GM12801 (cell line): Measurements from ENCODE around the gene CUEDC2.

ENCODE experiments used
- TF ChIP-seq, protein P1 (sequence below): IDR thresholded peaks from one replicate; pipeline ENCODE4 v1.5.1; 2011; ENCODE audit warnings: control low read depth; ENCODE audit not compliant: insufficient read length; ENCODE audit errors: extremely low read depth

The CUEDC2 gene

DNA sequence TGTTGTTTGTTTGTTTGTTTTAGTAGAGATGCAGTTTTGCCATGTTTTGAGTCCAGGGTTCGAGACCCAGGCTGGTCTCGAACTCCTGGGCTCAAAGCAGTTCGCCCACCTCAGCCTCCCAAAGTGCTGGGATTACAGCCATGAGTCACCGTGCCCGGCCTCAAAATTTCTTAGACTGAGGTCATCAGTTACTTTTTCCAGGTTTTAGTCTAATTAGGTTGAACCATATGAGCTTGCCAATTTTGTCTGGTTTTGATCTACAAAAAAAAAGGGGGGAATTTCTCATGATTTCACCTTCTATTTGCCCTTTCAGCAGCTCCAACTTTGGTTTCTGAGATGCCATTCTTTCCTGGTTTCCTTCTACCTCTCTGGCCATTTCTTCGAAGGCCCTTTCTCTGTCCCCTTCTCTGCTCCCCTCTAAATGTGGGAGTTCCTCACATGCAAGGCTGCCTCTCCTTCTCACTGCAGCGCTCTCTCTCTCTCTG, 5.5 kb downstream of the CUEDC2 start:
- TF ChIP-seq, protein P1, sequence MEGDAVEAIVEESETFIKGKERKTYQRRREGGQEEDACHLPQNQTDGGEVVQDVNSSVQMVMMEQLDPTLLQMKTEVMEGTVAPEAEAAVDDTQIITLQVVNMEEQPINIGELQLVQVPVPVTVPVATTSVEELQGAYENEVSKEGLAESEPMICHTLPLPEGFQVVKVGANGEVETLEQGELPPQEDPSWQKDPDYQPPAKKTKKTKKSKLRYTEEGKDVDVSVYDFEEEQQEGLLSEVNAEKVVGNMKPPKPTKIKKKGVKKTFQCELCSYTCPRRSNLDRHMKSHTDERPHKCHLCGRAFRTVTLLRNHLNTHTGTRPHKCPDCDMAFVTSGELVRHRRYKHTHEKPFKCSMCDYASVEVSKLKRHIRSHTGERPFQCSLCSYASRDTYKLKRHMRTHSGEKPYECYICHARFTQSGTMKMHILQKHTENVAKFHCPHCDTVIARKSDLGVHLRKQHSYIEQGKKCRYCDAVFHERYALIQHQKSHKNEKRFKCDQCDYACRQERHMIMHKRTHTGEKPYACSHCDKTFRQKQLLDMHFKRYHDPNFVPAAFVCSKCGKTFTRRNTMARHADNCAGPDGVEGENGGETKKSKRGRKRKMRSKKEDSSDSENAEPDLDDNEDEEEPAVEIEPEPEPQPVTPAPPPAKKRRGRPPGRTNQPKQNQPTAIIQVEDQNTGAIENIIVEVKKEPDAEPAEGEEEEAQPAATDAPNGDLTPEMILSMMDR: no peak

DNA sequence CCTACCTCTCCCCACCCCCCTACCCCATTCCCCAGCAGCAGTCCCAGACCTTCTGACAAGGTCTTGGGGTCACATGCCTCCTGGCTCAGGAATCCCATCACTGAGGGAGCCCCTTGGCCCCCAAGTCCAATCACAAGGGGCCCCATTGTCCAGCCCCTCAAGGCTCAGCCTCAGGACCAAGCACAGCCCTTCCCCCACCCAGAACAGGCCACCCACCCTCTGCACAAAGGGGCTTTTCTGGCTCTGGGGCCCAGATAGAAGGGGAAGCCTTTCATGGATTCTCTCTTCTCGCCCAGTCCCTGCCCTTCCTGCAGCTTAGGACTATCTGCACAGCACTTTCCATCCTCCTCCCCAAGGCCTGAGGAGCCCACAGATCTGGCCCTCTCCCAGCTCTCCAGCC, 6.9 kb downstream of the CUEDC2 start:
- TF ChIP-seq, protein P1: no peak

DNA sequence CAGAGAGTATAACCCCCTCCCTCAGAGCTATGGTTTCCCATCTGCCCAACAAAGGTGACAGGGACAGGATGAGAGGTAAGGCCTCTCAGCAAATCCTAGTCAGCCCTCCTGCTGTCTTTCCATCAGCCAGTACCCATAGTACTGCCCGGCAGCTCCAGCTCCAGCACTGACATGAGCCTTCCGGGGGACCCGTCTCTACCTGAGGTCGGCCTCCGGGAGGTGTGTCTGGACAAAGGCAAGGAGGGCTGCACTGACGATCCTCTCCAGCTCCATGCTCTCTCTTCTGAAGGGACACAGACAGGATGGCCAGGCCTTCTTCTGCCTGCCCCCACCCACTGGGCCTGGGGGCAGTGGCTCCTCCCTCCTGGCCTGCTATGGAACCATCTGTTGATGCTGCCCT, 7.5 kb downstream of the CUEDC2 start:
- TF ChIP-seq, protein P1: no peak

DNA sequence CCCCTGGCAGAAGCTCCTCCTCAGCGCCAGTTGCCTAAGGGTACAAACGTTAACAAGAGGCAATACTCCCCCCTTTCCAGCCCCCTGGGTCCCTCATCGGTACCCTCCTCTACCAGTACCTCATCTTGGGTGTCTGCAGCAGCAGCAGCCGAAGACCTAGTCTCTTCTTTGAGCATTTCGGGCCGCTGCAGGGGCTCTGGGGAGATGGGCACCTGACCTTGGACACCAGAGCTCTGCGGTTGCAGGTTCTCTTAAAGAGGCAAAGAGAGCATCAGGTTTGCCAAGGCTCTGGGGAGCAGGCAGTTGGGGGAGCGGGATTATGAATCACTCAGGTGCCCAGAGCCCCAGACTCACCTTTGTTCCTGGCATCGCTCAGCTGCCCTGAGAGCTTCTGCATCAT, 8.2 kb downstream of the CUEDC2 start:
- TF ChIP-seq, protein P1: no peak

DNA sequence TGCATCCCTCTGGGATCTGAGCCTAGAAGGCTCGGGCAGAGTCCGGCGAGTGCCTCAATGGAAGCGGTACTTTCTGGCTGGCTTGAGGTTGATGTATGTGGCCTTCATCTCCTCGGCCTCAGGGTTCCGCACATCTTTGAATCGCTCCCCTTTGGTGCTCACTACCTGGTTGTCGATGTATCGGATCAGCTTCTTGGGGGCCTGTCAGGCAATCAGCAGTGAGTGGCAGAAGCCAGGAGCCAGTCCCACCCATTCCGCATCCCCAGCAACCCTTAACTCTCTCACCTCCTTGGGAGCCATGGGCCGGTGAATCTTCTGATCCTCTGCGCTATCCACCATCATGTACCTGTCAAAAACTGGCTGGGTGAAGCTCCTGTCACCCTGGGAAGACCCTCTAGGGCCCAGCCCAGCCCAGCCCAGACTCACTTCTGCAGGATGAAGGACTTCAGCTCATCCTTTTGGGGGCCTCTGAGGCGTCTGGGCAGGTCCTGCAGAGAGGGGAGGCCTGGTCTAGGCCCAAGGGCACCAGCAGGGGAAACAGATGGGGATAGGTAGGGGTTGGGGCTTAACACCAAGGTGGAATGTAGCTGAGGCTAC, 8.9 kb downstream of the CUEDC2 start:
- TF ChIP-seq, protein P1: no peak

DNA sequence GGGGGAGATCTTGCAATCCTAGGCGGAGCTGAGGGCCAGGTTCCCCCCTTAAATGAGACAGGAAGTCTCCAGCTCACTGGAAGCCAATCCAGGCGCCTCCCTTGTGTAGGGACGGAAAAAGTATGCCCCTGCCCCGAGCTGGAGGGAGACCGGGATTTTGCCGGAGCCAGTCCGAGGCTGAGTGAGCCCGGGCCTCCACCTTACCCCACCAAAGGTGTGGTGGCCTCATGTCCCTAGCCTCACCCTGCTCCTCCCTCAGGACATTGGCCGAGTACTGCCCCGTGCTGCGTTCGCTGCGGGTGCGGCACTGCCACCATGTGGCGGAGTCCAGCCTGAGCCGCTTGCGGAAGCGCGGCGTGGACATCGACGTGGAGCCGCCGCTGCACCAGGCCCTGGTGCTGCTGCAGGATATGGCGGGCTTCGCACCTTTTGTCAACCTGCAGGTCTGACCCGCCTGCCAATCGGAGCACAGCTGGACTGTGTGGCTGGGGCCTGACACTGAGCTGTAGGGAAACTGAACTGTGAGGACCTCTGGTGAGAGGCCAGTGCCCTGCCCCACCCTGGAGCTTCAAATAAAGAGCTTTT, 9.7 kb downstream of the CUEDC2 start:
- TF ChIP-seq, protein P1: no peak

DNA sequence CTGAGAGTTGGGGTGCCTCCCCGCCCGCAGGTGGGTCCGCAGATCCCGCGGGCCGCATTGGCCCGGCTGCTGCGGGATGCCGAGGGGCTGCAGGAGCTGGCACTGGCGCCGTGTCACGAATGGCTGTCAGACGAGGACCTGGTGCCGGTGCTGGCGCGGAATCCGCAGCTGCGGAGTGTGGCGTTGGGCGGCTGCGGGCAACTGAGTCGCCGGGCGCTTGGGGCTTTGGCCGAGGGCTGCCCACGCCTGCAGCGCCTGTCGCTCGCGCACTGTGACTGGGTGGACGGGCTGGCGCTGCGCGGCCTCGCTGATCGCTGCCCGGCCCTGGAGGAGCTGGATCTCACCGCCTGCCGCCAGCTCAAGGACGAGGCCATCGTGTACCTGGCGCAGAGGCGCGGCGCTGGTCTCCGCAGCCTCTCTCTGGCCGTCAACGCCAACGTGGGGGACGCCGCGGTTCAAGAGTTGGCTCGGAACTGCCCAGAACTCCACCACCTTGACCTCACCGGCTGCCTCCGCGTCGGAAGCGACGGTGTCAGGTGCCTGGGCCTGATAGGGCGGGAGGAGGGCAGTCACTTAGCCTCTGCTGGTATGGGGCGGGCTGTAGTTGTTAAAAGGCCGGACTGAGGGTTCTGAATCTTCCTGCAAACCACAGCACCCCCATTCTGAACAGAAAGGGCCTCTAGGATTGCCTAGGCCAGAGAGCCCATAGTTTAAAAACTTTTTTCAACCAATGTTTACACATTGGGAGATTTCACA, 10.4 kb downstream of the CUEDC2 start:
- TF ChIP-seq, protein P1: no peak
